UCSD-AML1 (cell line): ENCODE measurements around the gene CAPZB.

Source experiments
- DNase-seq: peaks from one replicate; lab custom pipeline; 2025; ENCODE audit not compliant: unreplicated experiment; lab: John Stamatoyannopoulos, UW

Gene CAPZB

GRCh38 chr1:19390901-19391595 is 94.3 kb downstream of the CAPZB start:
- DNase-seq = peak; percentile 68

GRCh38 chr1:19390166-19390850 is 95.0 kb downstream of the CAPZB start:
- DNase-seq = no peak

GRCh38 chr1:19388980-19389379 is 96.4 kb downstream of the CAPZB start:
- DNase-seq = no peak

GRCh38 chr1:19387045-19387467 is 98.3 kb downstream of the CAPZB start:
- DNase-seq = peak; percentile 26

GRCh38 chr1:19385869-19386591 is 99.3 kb downstream of the CAPZB start:
- no peak for DNase-seq

- DNase-seq = no peak
Observed at GRCh38 chr1:19385221-19385620, 100.1 kb downstream of the CAPZB start.

- no peak for DNase-seq
Observed at GRCh38 chr1:19384772-19385187, 100.6 kb downstream of the CAPZB start.

- no peak for DNase-seq
Observed at GRCh38 chr1:19384113-19384512, 101.2 kb downstream of the CAPZB start.

- DNase-seq = no peak
Observed at GRCh38 chr1:19382222-19382621, 103.1 kb downstream of the CAPZB start.

GRCh38 chr1:19381261-19381660 is 104.1 kb downstream of the CAPZB start:
- DNase-seq = no peak

- no peak for DNase-seq
Observed at GRCh38 chr1:19377812-19378718, 107.3 kb downstream of the CAPZB start.

GRCh38 chr1:19376428-19377372 is 108.6 kb downstream of the CAPZB start:
- DNase-seq = no peak

GRCh38 chr1:19375631-19376400 is 109.5 kb downstream of the CAPZB start:
- DNase-seq = no peak

GRCh38 chr1:19374926-19375325 is 110.4 kb downstream of the CAPZB start:
- no peak for DNase-seq

- DNase-seq = no peak
Observed at GRCh38 chr1:19374083-19374801, 111.1 kb downstream of the CAPZB start.

- no peak for DNase-seq
Observed at GRCh38 chr1:19373211-19374082, 111.9 kb downstream of the CAPZB start.

- no peak for DNase-seq
Observed at GRCh38 chr1:19372602-19373001, 112.7 kb downstream of the CAPZB start.

- no peak for DNase-seq
Observed at GRCh38 chr1:19372136-19372514, 113.2 kb downstream of the CAPZB start.
